GM18867 (cell line): ENCODE data around the gene CDK5R1.
"Not testable (repeated sequence)": the region's sequence is repeated elsewhere in the genome, so short reads cannot be mapped to it uniquely, and the experiment has no call there.

Experiments used
- ATAC-seq: cut with Tn5 transposase; IDR thresholded peaks from one replicate; pipeline ENCODE4 v1.9.1; 2021; ENCODE audit warnings: mild to moderate bottlenecking, moderate library complexity; ENCODE audit not compliant: unreplicated experiment

CDK5R1 gene

GRCh38 chr17:32486701-32487472, at the start of gene CDK5R1:
TSS of gene CDK5R1 (plus strand) at chr17:32486993. CDS start at chr17:32487621, 628 bp downstream.
- ATAC-seq: peak; percentile 46

- ATAC-seq: no peak
Measured at GRCh38 chr17:32440722-32441121, 46.1 kb upstream of the CDK5R1 start.

GRCh38 chr17:32441886-32442285, 44.9 kb upstream of the CDK5R1 start:
- ATAC-seq: no peak

GRCh38 chr17:32443827-32444300, 42.9 kb upstream of the CDK5R1 start:
- no peak for ATAC-seq

- ATAC-seq: peak; percentile 89
Measured at GRCh38 chr17:32444301-32445073, 42.3 kb upstream of the CDK5R1 start, which contains the start of gene PSMD11. TSS of gene PSMD11 (plus strand) at chr17:32444510. CDS start at chr17:32444524, 14 bp downstream.

GRCh38 chr17:32445074-32445415, 41.7 kb upstream of the CDK5R1 start:
- ATAC-seq: peak; percentile 11

GRCh38 chr17:32445497-32445896, 41.3 kb upstream of the CDK5R1 start:
- no peak for ATAC-seq

GRCh38 chr17:32445971-32446370, 40.8 kb upstream of the CDK5R1 start:
- no peak for ATAC-seq

GRCh38 chr17:32446949-32447348, 39.8 kb upstream of the CDK5R1 start:
- no peak for ATAC-seq

- no peak for ATAC-seq
Measured at GRCh38 chr17:32449963-32450362, 36.8 kb upstream of the CDK5R1 start.

GRCh38 chr17:32450379-32450778, 36.4 kb upstream of the CDK5R1 start:
- not testable (repeated sequence) for ATAC-seq

- ATAC-seq: no peak
Measured at GRCh38 chr17:32451879-32452278, 34.9 kb upstream of the CDK5R1 start.

GRCh38 chr17:32452281-32452680, 34.5 kb upstream of the CDK5R1 start:
- ATAC-seq: no peak

- no peak for ATAC-seq
Measured at GRCh38 chr17:32453370-32453769, 33.4 kb upstream of the CDK5R1 start.

GRCh38 chr17:32458371-32458770, 28.4 kb upstream of the CDK5R1 start:
- ATAC-seq: no peak

- ATAC-seq: no peak
Measured at GRCh38 chr17:32460054-32460453, 26.7 kb upstream of the CDK5R1 start.

- ATAC-seq: no peak
Measured at GRCh38 chr17:32461498-32461852, 25.3 kb upstream of the CDK5R1 start.

GRCh38 chr17:32461853-32462617, 24.8 kb upstream of the CDK5R1 start:
- no peak for ATAC-seq

GRCh38 chr17:32463304-32463703, 23.5 kb upstream of the CDK5R1 start:
- no peak for ATAC-seq

- no peak for ATAC-seq
Measured at GRCh38 chr17:32464374-32464773, 22.4 kb upstream of the CDK5R1 start.

- no peak for ATAC-seq
Measured at GRCh38 chr17:32467949-32468348, 18.8 kb upstream of the CDK5R1 start.
